ENCODE data around the gene KRI1.
A peak's percentile ranks its signal among the peaks of the same experiment; 100 is the strongest.

KRI1 gene

DNA sequence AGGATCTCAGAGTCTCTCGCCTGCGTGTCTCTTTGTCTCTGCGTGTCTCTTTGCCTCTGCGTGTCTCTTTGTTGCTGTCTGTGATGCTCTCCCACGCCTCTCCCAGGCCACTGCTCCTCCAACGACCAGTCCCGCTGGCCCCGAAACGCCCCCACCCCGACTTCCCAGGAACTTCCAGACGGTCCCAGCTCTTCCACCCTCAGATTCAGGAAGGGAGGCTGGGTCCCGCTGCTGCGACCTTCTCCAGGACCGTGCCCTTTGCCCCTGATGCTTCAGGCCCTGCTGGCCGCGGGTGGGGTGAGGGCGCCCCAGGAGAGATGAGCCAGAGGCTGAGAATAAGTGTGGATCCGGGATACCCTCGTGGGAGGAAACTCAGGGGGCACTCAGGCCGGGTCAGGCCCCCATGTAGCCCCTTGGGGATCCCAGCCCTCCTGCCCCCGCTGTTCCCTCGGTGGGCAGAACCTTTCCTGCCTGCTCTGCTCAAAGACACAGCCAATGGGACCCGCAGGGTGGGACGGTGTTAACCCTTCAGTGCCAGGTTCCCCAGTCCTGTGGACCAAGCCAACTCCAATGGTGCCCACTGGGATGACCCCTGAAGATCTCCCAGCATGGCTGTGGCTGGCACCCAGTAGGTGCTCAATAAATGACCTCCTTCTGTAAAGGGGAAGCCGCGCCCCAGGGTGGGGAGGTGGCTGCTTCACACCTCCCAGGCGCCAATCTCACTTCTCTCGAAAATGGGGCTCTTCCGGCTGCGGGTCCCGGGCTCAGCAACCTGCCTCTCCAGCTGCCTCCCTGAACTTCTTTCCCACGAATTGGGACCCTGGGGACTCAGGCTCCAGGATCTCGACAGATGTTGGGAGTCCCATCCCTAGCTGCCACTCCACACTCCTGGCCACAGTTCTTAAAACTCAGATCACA, 47.1 kb downstream of the KRI1 start:
- no peaks in the 10 kb centered on the region for H3K36me3 ChIP-seq (ENCODE audit: control insufficient read depth, insufficient read depth, low read length)
- H3K27me3 ChIP-seq (ENCODE audit: control insufficient read depth, insufficient read depth, low read length), result peaks cover under 1% of the 10 kb centered on the region
- H3K9me3 ChIP-seq (ENCODE audit: control insufficient read depth, low read length), result no peaks in the 10 kb centered on the region
- H3K79me2 ChIP-seq, result no peaks in the 10 kb centered on the region
- TF ChIP-seq, protein P1, sequence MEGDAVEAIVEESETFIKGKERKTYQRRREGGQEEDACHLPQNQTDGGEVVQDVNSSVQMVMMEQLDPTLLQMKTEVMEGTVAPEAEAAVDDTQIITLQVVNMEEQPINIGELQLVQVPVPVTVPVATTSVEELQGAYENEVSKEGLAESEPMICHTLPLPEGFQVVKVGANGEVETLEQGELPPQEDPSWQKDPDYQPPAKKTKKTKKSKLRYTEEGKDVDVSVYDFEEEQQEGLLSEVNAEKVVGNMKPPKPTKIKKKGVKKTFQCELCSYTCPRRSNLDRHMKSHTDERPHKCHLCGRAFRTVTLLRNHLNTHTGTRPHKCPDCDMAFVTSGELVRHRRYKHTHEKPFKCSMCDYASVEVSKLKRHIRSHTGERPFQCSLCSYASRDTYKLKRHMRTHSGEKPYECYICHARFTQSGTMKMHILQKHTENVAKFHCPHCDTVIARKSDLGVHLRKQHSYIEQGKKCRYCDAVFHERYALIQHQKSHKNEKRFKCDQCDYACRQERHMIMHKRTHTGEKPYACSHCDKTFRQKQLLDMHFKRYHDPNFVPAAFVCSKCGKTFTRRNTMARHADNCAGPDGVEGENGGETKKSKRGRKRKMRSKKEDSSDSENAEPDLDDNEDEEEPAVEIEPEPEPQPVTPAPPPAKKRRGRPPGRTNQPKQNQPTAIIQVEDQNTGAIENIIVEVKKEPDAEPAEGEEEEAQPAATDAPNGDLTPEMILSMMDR (IDR thresholded peaks at IDR 0.05), result no peak
- H3K9ac ChIP-seq, result no peak overlapping the region
- H3K4me3 ChIP-seq (ENCODE audit: low read depth, low read length), result peak overlapping the region; percentile 39
- H3K4me2 ChIP-seq (ENCODE audit: low read length), result peak overlapping the region; percentile 55
- no peak overlapping the region for H2AFZ ChIP-seq
- H3K4me1 ChIP-seq, result no peaks in the 10 kb centered on the region
- H3K27ac ChIP-seq, result no peak overlapping the region

- no peaks in the 10 kb centered on the region for H3K9me3 ChIP-seq (ENCODE audit: control insufficient read depth, low read length)
- no peak overlapping the region for H2AFZ ChIP-seq
- no peaks in the 10 kb centered on the region for H3K79me2 ChIP-seq
- H3K9ac ChIP-seq, result no peak overlapping the region
- peak overlapping the region; percentile 39 for H3K4me3 ChIP-seq (ENCODE audit: low read depth, low read length)
- no peaks in the 10 kb centered on the region for H3K4me1 ChIP-seq
- peak overlapping the region; percentile 55 for H3K4me2 ChIP-seq (ENCODE audit: low read length)
- H3K36me3 ChIP-seq (ENCODE audit: control insufficient read depth, insufficient read depth, low read length), result no peaks in the 10 kb centered on the region
- peaks cover 4% of the 10 kb centered on the region for H3K27me3 ChIP-seq (ENCODE audit: control insufficient read depth, insufficient read depth, low read length)
- H3K27ac ChIP-seq, result no peak overlapping the region
- TF ChIP-seq, protein P1 (IDR thresholded peaks at IDR 0.05), result no peak
These were observed 47.9 kb downstream of the KRI1 start for GRCh38 chr19:10517760-10518443.

- H3K4me3 ChIP-seq (ENCODE audit: low read depth, low read length), result peak within 1 kb of the TSS; percentile 39
- no peak within 1 kb of the TSS for H3K27ac ChIP-seq
- H3K4me2 ChIP-seq (ENCODE audit: low read length), result peak within 1 kb of the TSS; percentile 55
- peaks cover 4% of the 10 kb centered on the region for H3K27me3 ChIP-seq (ENCODE audit: control insufficient read depth, insufficient read depth, low read length)
- H2AFZ ChIP-seq, result no peak within 1 kb of the TSS
- H3K9ac ChIP-seq, result no peak within 1 kb of the TSS
- TF ChIP-seq, protein P1 (IDR thresholded peaks at IDR 0.05), result no peak
- H3K4me1 ChIP-seq, result no peaks in the 10 kb centered on the region
- no peaks in the 10 kb centered on the region for H3K79me2 ChIP-seq
- no peaks in the 10 kb centered on the region for H3K9me3 ChIP-seq (ENCODE audit: control insufficient read depth, low read length)
- no peaks in the 10 kb centered on the region for H3K36me3 ChIP-seq (ENCODE audit: control insufficient read depth, insufficient read depth, low read length)
These were observed 48.5 kb downstream of the KRI1 start, which contains the start of gene S1PR5 for GRCh38 chr19:10517361-10517759. Gene S1PR5, minus strand, starts transcription at chr19:10517447. Its CDS starts 2,436 bp downstream, at chr19:10515011.

DNA sequence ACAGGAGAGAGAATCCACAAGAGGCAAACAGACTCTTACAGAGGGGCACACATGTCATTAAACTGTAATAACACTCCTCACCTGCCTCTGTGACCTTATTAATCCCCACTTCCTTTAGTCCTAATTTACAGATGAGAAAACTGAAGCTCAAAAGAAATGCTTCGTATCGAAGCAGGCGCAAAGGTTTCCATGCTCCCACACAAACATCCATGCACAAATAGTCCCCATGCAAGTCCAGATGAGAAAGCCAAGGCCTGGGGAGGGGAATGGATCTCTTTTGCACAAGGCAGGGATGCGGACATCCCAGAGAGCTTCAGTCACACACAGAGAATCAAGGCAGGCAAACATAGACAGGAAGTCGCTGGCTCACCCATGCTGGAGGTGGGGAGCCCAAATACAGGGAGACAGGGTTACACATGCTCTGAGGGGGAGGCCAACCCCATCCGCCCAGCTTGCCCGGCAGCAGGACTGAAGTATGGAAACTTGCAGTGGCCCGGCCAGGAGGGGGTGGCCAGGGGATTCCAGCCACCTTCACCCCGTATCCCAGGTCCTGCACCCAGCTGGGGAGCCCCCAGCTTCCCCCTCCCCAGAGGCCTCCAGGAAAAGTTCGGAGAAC, 49.0 kb downstream of the KRI1 start:
- Histone ChIP-seq H3K27me3 (ENCODE audit: control insufficient read depth, insufficient read depth, low read length) (peaks cover 4% of the 10 kb centered on the region), H3K9ac (no peak overlapping the region), H3K79me2 (no peaks in the 10 kb centered on the region), H3K27ac (no peak overlapping the region), H3K4me2 (ENCODE audit: low read length) (peak overlapping the region; percentile 49), H3K36me3 (ENCODE audit: control insufficient read depth, insufficient read depth, low read length) (no peaks in the 10 kb centered on the region), H3K9me3 (ENCODE audit: control insufficient read depth, low read length) (no peaks in the 10 kb centered on the region), H2AFZ (no peak overlapping the region), H3K4me3 (ENCODE audit: low read depth, low read length) (no peak overlapping the region), H3K4me1 (no peaks in the 10 kb centered on the region)
- TF ChIP-seq, protein P1 (IDR thresholded peaks at IDR 0.05), result no peak

Measured in parathyroid adenoma (tissue), 2 donors.